H1 (cell line): ENCODE results near the gene FARS2. TPM values are rescaled to one million over a fixed set of nuclear protein-coding genes. Genes with fewer than 3 reads are reported as not detected.

Source experiments
- CTCF ChIA-PET: fragments of 300-600 bp; sonication (Branson Sonifier 250); formaldehyde crosslinking; loops from one replicate; lab custom pipeline; 2021; ENCODE audit not compliant: partially characterized antibody; lab: Charles Lee
- POLR2A ChIA-PET: fragments of 300-600 bp; sonication (Branson Sonifier 250); formaldehyde crosslinking; loops from one replicate; lab custom pipeline; 2021; ENCODE audit warnings: inconsistent platforms; ENCODE audit not compliant: partially characterized antibody; lab: Charles Lee
- DNase-seq, 2 experiments: peaks; one replicate each; pipeline versions ENCODE4 v3.0.0 to v3.0.0-alpha.2; 2010 to 2022; ENCODE audit warnings: low spot score in 2 of 2, low read depth in 1 of 2, mixed read lengths in 1 of 2
- FAIRE-seq: peaks from 2 replicates; lab custom pipeline; 2011; peaks lifted over from hg19 to GRCh38; lab: Jason Lieb, UNC
- H2AFZ ChIP-seq: 2 replicates; pipeline ENCODE4 v1.8.1; 2012; ENCODE audit warnings: low read length, inconsistent platforms
- H2AK5ac ChIP-seq: 2 replicates; pipeline ENCODE4 v1.6.1; 2013; ENCODE audit warnings: low read depth, low read length
- H2BK120ac ChIP-seq: replicated peaks from 2 replicates; pipeline ENCODE3; 2013; ENCODE audit warnings: low read depth, low read length, inconsistent platforms
- H2BK12ac ChIP-seq: 2 replicates; pipeline ENCODE4 v1.6.1; 2013; ENCODE audit warnings: low read depth, low read length
- H2BK15ac ChIP-seq: 2 replicates; pipeline ENCODE4 v1.6.1; 2013; ENCODE audit warnings: low read length
- H2BK20ac ChIP-seq: 2 replicates; pipeline ENCODE4 v1.6.1; 2013; ENCODE audit warnings: low read length
- H2BK5ac ChIP-seq: 2 replicates; pipeline ENCODE4 v1.6.1; 2013; ENCODE audit warnings: low read depth, low read length
- H3K14ac ChIP-seq: 2 replicates; pipeline ENCODE4 v1.6.1; 2013; ENCODE audit warnings: inconsistent platforms; ENCODE audit not compliant: insufficient read length
- H3K18ac ChIP-seq: 2 replicates; pipeline ENCODE4 v1.6.1; 2013; ENCODE audit warnings: low read length; ENCODE audit errors: extremely low read depth
- H3K23ac ChIP-seq: 2 replicates; pipeline ENCODE4 v1.6.1; 2013; ENCODE audit warnings: inconsistent platforms; ENCODE audit not compliant: insufficient read length
- H3K23me2 ChIP-seq: 2 replicates; pipeline ENCODE4 v1.6.1; 2013; ENCODE audit warnings: low read depth, low read length
- H3K27ac ChIP-seq: 2 replicates; pipeline ENCODE4 v1.6.1; 2011; ENCODE audit warnings: low read depth, low read length, inconsistent platforms
- H3K27me3 ChIP-seq, 4 experiments: replicated peaks in 1 of 4; 1 replicate in 1 of 4; 2 replicates in 3 of 4; pipeline versions ENCODE4 v1.6.1 to v1.8.1; 2011 to 2013; ENCODE audit warnings: low read length in 3 of 4, mild to moderate bottlenecking in 3 of 4, inconsistent platforms in 2 of 4, mixed read lengths in 2 of 4, moderate library complexity in 1 of 4; ENCODE audit not compliant: control insufficient read depth in 3 of 4, insufficient read depth in 3 of 4; ENCODE audit errors: extremely low read depth in 1 of 4
- H3K36me3 ChIP-seq, 4 experiments: 2 replicates each; pipeline versions ENCODE4 v1.6.1 to v1.8.1; 2011 to 2013; ENCODE audit warnings: mild to moderate bottlenecking in 4 of 4, low read length in 3 of 4, moderate library complexity in 2 of 4, control low read depth in 1 of 4, inconsistent platforms in 1 of 4; ENCODE audit not compliant: insufficient read depth in 4 of 4, control insufficient read depth in 2 of 4
- H3K4ac ChIP-seq: replicated peaks from 2 replicates; pipeline ENCODE3; 2013; ENCODE audit warnings: low read length, low read depth, mixed read lengths, inconsistent platforms; ENCODE audit not compliant: insufficient read length
- H3K4me1 ChIP-seq, 4 experiments: replicated peaks in 1 of 4; 1 replicate in 1 of 4; 2 replicates in 3 of 4; pipeline versions ENCODE4 v1.6.1 to v1.8.1; 2011 to 2013; ENCODE audit warnings: low read length in 3 of 4, inconsistent platforms in 2 of 4, mixed read lengths in 1 of 4; ENCODE audit not compliant: insufficient read depth in 4 of 4, control insufficient read depth in 3 of 4
- H3K4me2 ChIP-seq, 2 experiments: 2 replicates each; pipeline versions ENCODE4 v1.6.1 to v1.8.1; 2011 to 2013; ENCODE audit warnings: low read depth in 2 of 2, low read length in 2 of 2, control low read depth in 1 of 2, inconsistent platforms in 1 of 2, mild to moderate bottlenecking in 1 of 2; ENCODE audit not compliant: insufficient read depth in 1 of 2
- H3K4me3 ChIP-seq, 4 experiments: fragments of 200-600, 300-600 bp in 1 of 4; sonication (generic), shearing (Covaris generic), sonication (Bioruptor Twin) in 1 of 4; 2 replicates each; pipeline versions ENCODE4 v1.5.1 to v1.8.1; 2011 to 2016; ENCODE audit warnings: low read length in 4 of 4, low read depth in 3 of 4, control low read depth in 2 of 4, inconsistent platforms in 2 of 4, mild to moderate bottlenecking in 2 of 4, mixed read lengths in 1 of 4, moderate library complexity in 1 of 4; ENCODE audit not compliant: insufficient read depth in 2 of 4; ENCODE audit errors: extremely low read depth in 1 of 4
- H3K56ac ChIP-seq: replicated peaks from 2 replicates; pipeline ENCODE3; 2013; ENCODE audit warnings: low read depth, mild to moderate bottlenecking, mixed read lengths, low read length, inconsistent platforms; ENCODE audit not compliant: insufficient read length
- H3K79me1 ChIP-seq: 2 replicates; pipeline ENCODE4 v1.6.1; 2013; ENCODE audit warnings: low read depth, low read length, control low read depth
- H3K79me2 ChIP-seq, 2 experiments: 2 replicates each; pipeline versions ENCODE4 v1.6.1 to v1.8.1; 2012 to 2013; ENCODE audit warnings: low read length in 2 of 2, mild to moderate bottlenecking in 2 of 2, inconsistent platforms in 1 of 2; ENCODE audit not compliant: insufficient read depth in 2 of 2, control insufficient read depth in 1 of 2
- H3K9ac ChIP-seq, 4 experiments: replicated peaks in 1 of 4; 1 replicate in 1 of 4; 2 replicates in 3 of 4; pipeline versions ENCODE4 v1.6.1 to v1.8.1; 2011 to 2013; ENCODE audit warnings: low read depth in 3 of 4, low read length in 3 of 4, control low read depth in 2 of 4, mild to moderate bottlenecking in 2 of 4, moderate library complexity in 2 of 4, inconsistent platforms in 1 of 4; ENCODE audit errors: extremely low read depth in 1 of 4
- H3K9me3 ChIP-seq, 2 experiments: 2 replicates each; pipeline versions ENCODE4 v1.6.1 to v1.8.1; 2012 to 2013; ENCODE audit warnings: mild to moderate bottlenecking in 2 of 2, moderate library complexity in 2 of 2, control low read depth in 1 of 2, inconsistent platforms in 1 of 2, low read depth in 1 of 2, low read length in 1 of 2, mixed read lengths in 1 of 2; ENCODE audit not compliant: insufficient read depth in 2 of 2
- H4K20me1 ChIP-seq, 2 experiments: replicated peaks in 1 of 2; 2 replicates each; pipeline versions ENCODE3 to v1.8.1; 2011 to 2013; ENCODE audit warnings: inconsistent platforms in 2 of 2, low read length in 2 of 2, mild to moderate bottlenecking in 1 of 2; ENCODE audit not compliant: insufficient read depth in 2 of 2, control insufficient read depth in 1 of 2
- H4K5ac ChIP-seq: 2 replicates; pipeline ENCODE4 v1.6.1; 2013; ENCODE audit warnings: low read length, low read depth, mixed read lengths, inconsistent platforms; ENCODE audit not compliant: insufficient read length
- H4K8ac ChIP-seq: 2 replicates; pipeline ENCODE4 v1.8.0; 2013; ENCODE audit warnings: mild to moderate bottlenecking, moderate library complexity, low read length, inconsistent platforms; ENCODE audit not compliant: insufficient read depth; ENCODE audit errors: extremely low read depth
- H4K91ac ChIP-seq: replicated peaks from 2 replicates; pipeline ENCODE3; 2013; ENCODE audit warnings: low read length, mixed read lengths, inconsistent platforms; ENCODE audit not compliant: insufficient read length
- FOSL1 ChIP-seq: IDR thresholded peaks from 2 replicates; pipeline ENCODE4 v1.6.1; 2011; ENCODE audit warnings: mild to moderate bottlenecking, low read depth, low read length, moderate library complexity; ENCODE audit not compliant: insufficient read depth
- KDM5A ChIP-seq: fragments of 200-600 bp; IDR thresholded peaks from 2 replicates; pipeline ENCODE4 v1.7.1; 2012; ENCODE audit warnings: mild to moderate bottlenecking, low read length, inconsistent platforms, mixed read lengths
- MAFK ChIP-seq: IDR thresholded peaks from 2 replicates; pipeline ENCODE4 v1.6.1; 2012; ENCODE audit warnings: low read depth, mild to moderate bottlenecking, improper control_type of control experiment, low read length
- RFX5 ChIP-seq: IDR thresholded peaks from 2 replicates; pipeline ENCODE4 v1.6.1; 2011; ENCODE audit warnings: low read depth, low read length, improper control_type of control experiment, borderline replicate concordance
- TBP ChIP-seq: IDR thresholded peaks from 2 replicates; pipeline ENCODE4 v1.6.1; 2011; ENCODE audit warnings: low read depth, low read length, improper control_type of control experiment
- WGBS, 2 experiments: shearing (Covaris generic) in 1 of 2; methylation state at CpG; one replicate each; pipeline versions ENCODE4 v1.1.6 to v1.1.7; 2013 to 2015; ENCODE audit warnings: low lambda C conversion rate in 2 of 2, mixed read lengths in 2 of 2, inconsistent platforms in 1 of 2, low coverage in 1 of 2, missing lambda C conversion rate in 1 of 2; ENCODE audit not compliant: insufficient replicate concordance in 2 of 2, insufficient coverage in 1 of 2, insufficient read length in 1 of 2; ENCODE audit errors: extremely low coverage in 1 of 2, missing lambda C conversion rate in 1 of 2; 5-methylcytosine and 5-hydroxymethylcytosine counted together
- polyA plus RNA-seq, 7 experiments: library from polyadenylated mRNA; depleted of rRNA in 3 of 7; stranded (reverse) in 5 of 7; unstranded in 2 of 7; fragments of >200 nt in 5 of 7; fragments of 200-250 nt in 2 of 7; gene quantifications; 1 replicate in 5 of 7; 2 replicates in 1 of 7; 4 replicates in 1 of 7; pipeline versions ENCODE4 v1.2.1 to v1.2.3, GENCODE V29; 2011 to 2013; ENCODE audit warnings: missing spikeins in 2 of 7, mixed read lengths in 2 of 7
- total RNA-seq: library from RNA; stranded (reverse); fragmentation: NEBNext Ultra II Directional; extraction: Animal tissue kit (Norgen Biotek cat#: 25700); gene quantifications from 2 replicates; pipeline ENCODE4 v1.2.1, GENCODE V29; 2021

The FARS2 gene
- total and polyA plus RNA-seq, 2 of the 8 experiments (the other 6 are each of a cell fraction or from before 2014, with no cell fraction given) = 11.7 to 14.4 TPM

DNA sequence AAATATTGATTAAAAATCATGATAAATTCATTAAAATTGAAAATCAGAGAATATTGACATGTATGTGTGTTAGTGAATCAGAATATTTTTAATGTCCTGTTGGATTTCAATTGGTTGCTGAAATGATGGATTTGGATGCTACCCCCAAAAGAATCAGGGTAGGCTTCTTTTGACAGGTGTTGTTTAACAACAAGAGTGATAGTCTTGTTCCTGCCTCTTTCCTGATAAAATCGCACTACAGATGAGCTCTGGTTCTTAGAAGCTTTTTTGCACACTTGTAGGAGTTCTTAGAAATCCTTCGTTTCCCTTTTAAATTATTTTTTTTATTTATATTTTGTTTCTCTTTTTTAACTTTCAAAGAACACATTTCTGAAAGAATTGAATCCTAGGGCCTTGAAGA is 259.5 kb downstream of the FARS2 start:
- DNase-seq (no peak), FAIRE-seq (no peak)
- H3K18ac ChIP-seq = no peak overlapping the region
- H3K36me3 ChIP-seq = no peaks in the 10 kb centered on the region
- no peak overlapping the region for H3K56ac ChIP-seq
- no peak overlapping the region for H3K14ac ChIP-seq
- no peak overlapping the region for H3K23ac ChIP-seq
- no peak overlapping the region for H2AK5ac ChIP-seq
- no peak overlapping the region for H3K27ac ChIP-seq
- WGBS, 2 experiments = 79% methylated on average over 2 of the region's 2 CpGs; no CpG with 5 or more reads in 1 of the 2 experiments
- H3K9ac ChIP-seq = no peak overlapping the region
- H2BK15ac ChIP-seq = no peak overlapping the region
- no peaks in the 10 kb centered on the region for H3K79me1 ChIP-seq
- no peak overlapping the region for H4K5ac ChIP-seq
- H4K8ac ChIP-seq = no peak overlapping the region
- no peak overlapping the region for H2AFZ ChIP-seq
- no peak overlapping the region for H2BK20ac ChIP-seq
- ChIA-PET POLR2A (no interaction called here), CTCF (interaction anchor here (1.2 to 2.9 kb wide), 5 partner anchors 10 to 100 kb away, joined by 3 to 10 read pairs (median 3); no protein-coding TSS in a partner anchor)
- H2BK5ac ChIP-seq = no peak overlapping the region
- no peaks in the 10 kb centered on the region for H3K23me2 ChIP-seq
- TF ChIP-seq KDM5A (no peak), FOSL1 (no peak), MAFK (no peak), TBP (no peak), RFX5 (no peak)
- H3K4ac ChIP-seq = no peak overlapping the region
- no peak overlapping the region for H3K4me3 ChIP-seq
- no peak overlapping the region for H2BK12ac ChIP-seq
- H3K4me2 ChIP-seq = no peak overlapping the region
- H3K79me2 ChIP-seq = no peaks in the 10 kb centered on the region
- no peaks in the 10 kb centered on the region for H4K20me1 ChIP-seq
- no peaks in the 10 kb centered on the region for H3K27me3 ChIP-seq
- H4K91ac ChIP-seq = no peak overlapping the region
- H3K4me1 ChIP-seq = no peaks in the 10 kb centered on the region
- no peaks in the 10 kb centered on the region for H3K9me3 ChIP-seq
- no peak overlapping the region for H2BK120ac ChIP-seq
